Stimulated activated naive B cell treated with anti-CD40 and anti-IgM and Interleukin-4, amounts not matched to agents 10 μg/mL and 1 μg/mL and 100 μg/mL, for 72 hours (primary cell): ENCODE data around the gene SLC35A4.

Experiments
- ATAC-seq, 2 donors: fragments of 150-1000 bp; cut with Tn5 transposase; replicated peaks; 2 replicates each; pipeline ENCODE4 v1.10.0; 2021; ENCODE audit warnings: moderate library complexity in 1 of 2
- DNase-seq: peaks from one replicate; pipeline ENCODE4 v3.0.0; 2021
- H3K27ac Mint-ChIP-seq: one replicate; pipeline ENCODE4 v1.8.0; 2022; ENCODE audit warnings: mild to moderate bottlenecking, mixed read lengths
- H3K27me3 Mint-ChIP-seq, 2 donors: one replicate each; pipeline ENCODE4 v1.8.0; 2022; ENCODE audit warnings: mixed read lengths in 2 of 2
- H3K36me3 Mint-ChIP-seq, 2 donors: one replicate each; pipeline ENCODE4 v1.8.0; 2022; ENCODE audit warnings: mixed read lengths in 2 of 2, mild to moderate bottlenecking in 1 of 2
- H3K4me1 Mint-ChIP-seq, 2 donors: one replicate each; pipeline ENCODE4 v1.8.0; 2022; ENCODE audit warnings: mixed read lengths in 2 of 2, mild to moderate bottlenecking in 1 of 2
- H3K4me3 Mint-ChIP-seq, 2 donors: one replicate each; pipeline ENCODE4 v1.8.0; 2022; ENCODE audit warnings: mild to moderate bottlenecking in 2 of 2, mixed read lengths in 2 of 2, moderate library complexity in 1 of 2
- H3K9me3 Mint-ChIP-seq, 2 donors: one replicate each; pipeline ENCODE4 v1.8.0; 2022; ENCODE audit warnings: mixed read lengths in 2 of 2, mild to moderate bottlenecking in 1 of 2

Gene SLC35A4

DNA sequence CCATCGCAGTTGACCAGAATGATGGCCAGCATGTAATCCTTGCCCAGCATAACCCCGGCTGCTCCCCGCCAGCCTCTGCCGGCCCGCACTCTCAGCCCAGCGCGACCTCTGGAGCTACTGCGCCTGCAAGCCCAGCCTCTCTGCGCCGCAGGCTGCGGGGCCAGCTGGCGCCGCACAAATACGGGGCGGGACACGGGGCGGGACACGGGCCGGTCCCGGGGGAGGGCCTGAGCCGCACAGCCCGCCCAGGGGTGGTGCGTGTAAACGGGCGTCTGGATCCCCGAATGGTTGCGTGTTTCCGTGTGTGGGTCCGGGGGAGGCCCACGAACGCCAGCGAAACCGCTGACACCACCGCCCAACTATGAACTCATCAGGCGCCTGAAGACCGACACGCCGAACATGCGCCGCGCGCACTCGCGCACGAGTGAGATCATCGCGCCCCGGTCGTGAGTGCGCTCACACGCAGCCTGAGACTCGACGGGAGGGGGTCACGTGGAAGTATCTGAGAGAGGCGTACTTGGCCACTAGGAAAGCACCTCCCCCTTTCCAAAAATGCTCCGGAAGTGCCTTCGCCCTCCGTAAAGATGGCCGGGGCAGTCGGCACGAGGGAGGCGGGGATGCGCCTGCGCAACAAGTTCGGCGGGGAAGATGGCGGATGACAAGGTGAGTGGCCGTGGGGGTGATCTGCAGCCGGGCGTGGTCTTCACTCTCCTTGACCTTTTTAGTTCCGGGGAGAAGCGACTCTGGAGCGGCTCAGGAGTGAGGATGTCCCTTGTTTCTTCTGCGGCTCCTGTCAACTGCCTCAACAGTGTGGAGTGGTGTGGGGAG is at the start of gene SLC35A4, which contains the start of gene APBB3:
Gene SLC35A4 (plus strand): TSS at position 633 of the 828 bp plus-strand sequence. CDS start 2,342 bp downstream, outside the sequence.
Gene APBB3 (minus strand): TSS at position 403 of the 828 bp plus-strand sequence. CDS start 353 bp downstream, at position 50.
- Mint-ChIP-seq H3K36me3 (peaks cover 38 to 60% of the 10 kb centered on the region in 2 donors), H3K27me3 (no peaks in the 10 kb centered on the region), H3K4me3 (peak within 1 kb of the TSS; percentile 90 to 94), H3K9me3 (no peaks in the 10 kb centered on the region), H3K4me1 (peaks cover 47 to 55% of the 10 kb centered on the region in 2 donors), H3K27ac (peak within 1 kb of the TSS; percentile 98)
- ATAC-seq, result peak; percentile 92 to 95
- peak; percentile 98 for DNase-seq

GRCh38 chr5:140524003-140524402 is 40.6 kb upstream of the SLC35A4 start:
- no peaks in the 10 kb centered on the region for H3K27me3 Mint-ChIP-seq
- peaks cover 28 to 40% of the 10 kb centered on the region in 2 donors for H3K36me3 Mint-ChIP-seq
- H3K9me3 Mint-ChIP-seq, result no peaks in the 10 kb centered on the region
- H3K27ac Mint-ChIP-seq, result peak overlapping the region; percentile 56
- no peak for ATAC-seq
- DNase-seq, result no peak
- H3K4me1 Mint-ChIP-seq, result peaks cover 2 to 13% of the 10 kb centered on the region in 2 donors
- no peak overlapping the region for H3K4me3 Mint-ChIP-seq

DNA sequence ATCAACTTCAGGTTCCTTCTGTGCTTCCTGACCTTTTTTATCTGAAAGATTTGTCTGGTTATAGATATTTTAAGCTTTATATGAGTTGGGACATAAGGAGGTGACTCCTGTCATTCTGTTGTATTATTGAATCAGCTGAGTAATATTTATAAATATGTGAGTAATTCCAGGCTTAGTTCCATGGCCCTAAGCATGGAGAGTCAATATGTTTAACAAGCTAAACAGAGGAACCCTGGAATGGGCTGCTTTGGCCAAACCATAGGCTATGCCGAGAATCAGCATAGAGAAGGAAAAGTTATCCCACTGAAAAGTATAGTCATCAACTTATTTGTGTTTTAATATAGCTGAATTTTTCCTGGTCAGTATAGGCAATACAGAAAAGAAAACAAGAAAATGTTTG is 24.4 kb upstream of the SLC35A4 start:
- ATAC-seq, result no peak
- no peak overlapping the region for H3K4me3 Mint-ChIP-seq
- H3K9me3 Mint-ChIP-seq, result no peaks in the 10 kb centered on the region
- H3K36me3 Mint-ChIP-seq, result peaks cover 18 to 40% of the 10 kb centered on the region in 2 donors
- no peak overlapping the region for H3K27ac Mint-ChIP-seq
- H3K27me3 Mint-ChIP-seq, result no peaks in the 10 kb centered on the region
- H3K4me1 Mint-ChIP-seq, result peaks cover 1 to 2% of the 10 kb centered on the region in 2 donors
- no peak for DNase-seq

DNA sequence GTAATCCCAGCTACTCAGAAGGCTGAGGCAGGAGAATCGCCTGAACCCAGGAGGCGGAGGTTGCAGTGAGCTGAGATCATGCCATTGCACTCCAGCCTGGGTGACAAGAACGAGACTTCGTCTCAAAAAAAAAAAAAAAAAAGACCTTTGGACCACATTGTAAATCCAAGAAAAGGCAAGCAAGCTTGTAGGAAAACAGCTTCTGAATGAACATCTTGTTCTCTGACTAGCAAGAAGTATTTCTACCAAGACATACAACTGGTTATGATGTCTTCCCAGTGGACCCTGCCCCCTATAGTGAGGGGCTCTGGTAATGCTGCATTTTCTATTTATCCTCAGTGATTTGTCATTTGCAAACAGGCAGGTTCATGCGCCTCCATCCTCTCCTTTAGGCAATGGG is 21.7 kb upstream of the SLC35A4 start:
- Mint-ChIP-seq H3K27me3 (no peaks in the 10 kb centered on the region), H3K27ac (no peak overlapping the region), H3K4me1 (peaks cover 7 to 16% of the 10 kb centered on the region in 2 donors), H3K9me3 (no peaks in the 10 kb centered on the region), H3K4me3 (no peak overlapping the region), H3K36me3 (peaks cover 20 to 39% of the 10 kb centered on the region in 2 donors)
- DNase-seq, result no peak
- no peak for ATAC-seq

- H3K9me3 Mint-ChIP-seq, result no peaks in the 10 kb centered on the region
- DNase-seq (no peak), ATAC-seq (no peak)
- no peak overlapping the region for H3K4me3 Mint-ChIP-seq
- no peaks in the 10 kb centered on the region for H3K27me3 Mint-ChIP-seq
- H3K4me1 Mint-ChIP-seq, result peaks cover 23 to 36% of the 10 kb centered on the region in 2 donors
- peaks cover 21 to 49% of the 10 kb centered on the region in 2 donors for H3K36me3 Mint-ChIP-seq
- peak overlapping the region; percentile 37 for H3K27ac Mint-ChIP-seq
Measured at GRCh38 chr5:140544986-140545385, 19.6 kb upstream of the SLC35A4 start.

GRCh38 chr5:140545606-140546005 is 19.0 kb upstream of the SLC35A4 start:
- DNase-seq (no peak), ATAC-seq (no peak)
- Mint-ChIP-seq H3K27me3 (no peaks in the 10 kb centered on the region), H3K4me3 (no peak overlapping the region), H3K4me1 (peaks cover 28 to 41% of the 10 kb centered on the region in 2 donors), H3K27ac (peak overlapping the region; percentile 37), H3K9me3 (no peaks in the 10 kb centered on the region), H3K36me3 (peaks cover 26 to 52% of the 10 kb centered on the region in 2 donors)

DNA sequence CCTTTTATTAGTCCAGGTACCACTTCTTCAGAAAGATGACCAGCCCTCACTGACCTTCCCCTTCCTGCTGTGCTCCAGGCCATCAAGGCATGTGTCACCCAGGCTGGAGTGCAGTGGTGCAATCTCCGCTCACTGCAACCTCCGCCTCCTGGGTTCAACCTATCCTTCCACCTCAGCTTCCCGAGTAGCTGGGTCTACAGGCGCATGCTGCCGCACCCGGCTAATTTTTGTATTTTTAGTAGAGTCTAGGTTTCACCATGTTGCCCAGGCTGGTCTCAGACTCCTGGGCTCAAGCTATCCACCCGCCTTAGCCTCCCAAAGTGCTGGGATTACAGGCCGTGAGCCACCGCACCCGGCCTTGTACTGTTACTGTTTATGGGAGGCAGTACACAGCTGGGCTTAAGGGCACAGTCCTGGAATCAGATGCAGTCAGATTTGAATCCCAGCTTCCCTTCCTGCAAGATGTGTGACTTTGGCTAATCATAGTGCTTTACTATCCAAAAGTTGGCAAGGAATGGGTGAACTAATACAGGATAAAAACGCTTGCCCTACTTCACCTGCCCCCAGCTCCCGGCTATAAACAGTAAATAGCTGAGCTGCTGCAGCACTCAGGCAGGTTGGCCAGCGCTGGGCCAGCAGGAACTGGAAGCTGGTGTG is 17.6 kb upstream of the SLC35A4 start:
- Mint-ChIP-seq H3K9me3 (no peaks in the 10 kb centered on the region), H3K27me3 (no peaks in the 10 kb centered on the region), H3K27ac (peak overlapping the region; percentile 92), H3K4me3 (peak overlapping the region; percentile 73 to 80), H3K4me1 (peaks cover 30 to 50% of the 10 kb centered on the region in 2 donors), H3K36me3 (peaks cover 36 to 55% of the 10 kb centered on the region in 2 donors)
- ATAC-seq (peak in 1 of 2 donors; percentile 1), DNase-seq (no peak)

DNA sequence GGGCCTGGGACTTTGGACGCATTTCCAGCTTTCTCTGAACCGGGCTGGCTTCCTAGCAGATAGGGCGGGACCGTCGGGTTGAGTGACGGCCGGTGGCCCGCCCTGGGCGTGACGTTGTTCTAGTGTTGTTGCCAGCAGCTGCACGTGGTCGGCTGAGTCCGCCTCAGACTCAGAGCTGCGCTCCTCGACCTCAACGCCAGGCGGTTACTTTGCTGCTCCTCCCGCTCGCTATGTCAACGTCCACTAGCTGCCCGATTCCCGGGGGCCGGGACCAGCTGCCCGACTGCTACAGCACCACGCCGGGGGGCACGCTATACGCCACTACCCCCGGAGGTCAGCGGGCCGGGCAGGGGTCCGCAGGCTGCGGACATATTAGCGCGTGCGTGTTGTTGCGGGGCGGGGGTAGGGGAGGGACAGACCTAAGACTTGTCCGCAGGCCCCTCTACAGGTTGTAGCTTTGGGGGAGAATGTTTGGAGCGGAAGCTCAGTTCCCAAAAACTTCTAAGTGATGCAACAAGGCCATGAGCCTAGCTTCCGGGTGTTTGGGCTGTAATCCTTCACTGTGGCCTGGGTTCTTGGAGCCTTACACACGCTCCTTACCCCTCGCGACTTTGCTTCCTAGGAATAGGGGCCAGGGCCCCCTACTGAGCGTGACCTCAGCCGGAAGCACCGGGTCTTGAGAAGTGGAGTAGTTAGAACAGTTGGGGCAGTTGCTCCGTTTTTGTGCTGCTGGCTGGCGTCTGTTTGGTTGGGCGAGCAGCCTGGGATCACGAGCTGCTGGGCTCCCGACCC is 16.9 kb upstream of the SLC35A4 start, which contains the start of gene EIF4EBP3:
Gene EIF4EBP3 (plus strand): TSS at position 155 of the 792 bp plus-strand sequence. CDS start 76 bp downstream, at position 231.
- Mint-ChIP-seq H3K36me3 (peaks cover 38 to 51% of the 10 kb centered on the region in 2 donors), H3K27me3 (no peaks in the 10 kb centered on the region), H3K9me3 (no peaks in the 10 kb centered on the region), H3K4me3 (peak within 1 kb of the TSS; percentile 73 to 80), H3K4me1 (peaks cover 30 to 50% of the 10 kb centered on the region in 2 donors), H3K27ac (peak within 1 kb of the TSS; percentile 92)
- ATAC-seq (peak; percentile 98), DNase-seq (peak; percentile 76)

DNA sequence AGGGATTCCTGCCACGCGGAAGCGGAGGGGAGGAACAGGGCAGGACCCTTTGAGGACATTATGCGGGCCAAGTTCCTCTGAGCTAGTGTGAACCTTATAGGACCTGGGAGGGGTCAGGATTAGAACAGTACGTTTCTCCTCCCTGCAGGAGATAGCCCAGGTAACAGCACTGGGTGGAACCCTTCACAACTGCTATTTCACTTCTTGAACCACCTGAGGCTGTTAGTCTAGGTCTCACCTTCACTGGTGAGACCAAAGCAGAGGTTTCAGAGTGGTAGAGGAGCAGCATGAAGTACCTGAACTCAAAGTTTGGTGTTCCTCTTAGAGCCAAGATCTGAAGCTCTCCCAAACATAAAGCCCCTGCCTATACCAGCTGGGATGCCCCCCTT is 16.3 kb upstream of the SLC35A4 start:
- H3K27me3 Mint-ChIP-seq, result no peaks in the 10 kb centered on the region
- H3K4me3 Mint-ChIP-seq, result peak overlapping the region; percentile 73 to 80
- peak; percentile 13 to 15 for ATAC-seq
- no peaks in the 10 kb centered on the region for H3K9me3 Mint-ChIP-seq
- H3K4me1 Mint-ChIP-seq, result peaks cover 36 to 56% of the 10 kb centered on the region in 2 donors
- peaks cover 44 to 57% of the 10 kb centered on the region in 2 donors for H3K36me3 Mint-ChIP-seq
- DNase-seq, result no peak
- peak overlapping the region; percentile 92 for H3K27ac Mint-ChIP-seq

GRCh38 chr5:140548791-140549190 is 15.8 kb upstream of the SLC35A4 start:
- peaks cover 41 to 61% of the 10 kb centered on the region in 2 donors for H3K4me1 Mint-ChIP-seq
- H3K4me3 Mint-ChIP-seq, result peak overlapping the region; percentile 37 to 73
- H3K27me3 Mint-ChIP-seq, result no peaks in the 10 kb centered on the region
- peak overlapping the region; percentile 82 for H3K27ac Mint-ChIP-seq
- no peak for DNase-seq
- no peaks in the 10 kb centered on the region for H3K9me3 Mint-ChIP-seq
- no peak for ATAC-seq
- H3K36me3 Mint-ChIP-seq, result peaks cover 46 to 60% of the 10 kb centered on the region in 2 donors

- Mint-ChIP-seq H3K36me3 (peaks cover 46 to 60% of the 10 kb centered on the region in 2 donors), H3K27me3 (no peaks in the 10 kb centered on the region), H3K27ac (peak overlapping the region; percentile 82), H3K4me1 (peaks cover 48 to 68% of the 10 kb centered on the region in 2 donors), H3K9me3 (no peaks in the 10 kb centered on the region), H3K4me3 (peak overlapping the region in 1 of 2 donors; percentile 37)
- ATAC-seq (no peak), DNase-seq (no peak)
Measured at GRCh38 chr5:140549237-140550144, 15.1 kb upstream of the SLC35A4 start.

DNA sequence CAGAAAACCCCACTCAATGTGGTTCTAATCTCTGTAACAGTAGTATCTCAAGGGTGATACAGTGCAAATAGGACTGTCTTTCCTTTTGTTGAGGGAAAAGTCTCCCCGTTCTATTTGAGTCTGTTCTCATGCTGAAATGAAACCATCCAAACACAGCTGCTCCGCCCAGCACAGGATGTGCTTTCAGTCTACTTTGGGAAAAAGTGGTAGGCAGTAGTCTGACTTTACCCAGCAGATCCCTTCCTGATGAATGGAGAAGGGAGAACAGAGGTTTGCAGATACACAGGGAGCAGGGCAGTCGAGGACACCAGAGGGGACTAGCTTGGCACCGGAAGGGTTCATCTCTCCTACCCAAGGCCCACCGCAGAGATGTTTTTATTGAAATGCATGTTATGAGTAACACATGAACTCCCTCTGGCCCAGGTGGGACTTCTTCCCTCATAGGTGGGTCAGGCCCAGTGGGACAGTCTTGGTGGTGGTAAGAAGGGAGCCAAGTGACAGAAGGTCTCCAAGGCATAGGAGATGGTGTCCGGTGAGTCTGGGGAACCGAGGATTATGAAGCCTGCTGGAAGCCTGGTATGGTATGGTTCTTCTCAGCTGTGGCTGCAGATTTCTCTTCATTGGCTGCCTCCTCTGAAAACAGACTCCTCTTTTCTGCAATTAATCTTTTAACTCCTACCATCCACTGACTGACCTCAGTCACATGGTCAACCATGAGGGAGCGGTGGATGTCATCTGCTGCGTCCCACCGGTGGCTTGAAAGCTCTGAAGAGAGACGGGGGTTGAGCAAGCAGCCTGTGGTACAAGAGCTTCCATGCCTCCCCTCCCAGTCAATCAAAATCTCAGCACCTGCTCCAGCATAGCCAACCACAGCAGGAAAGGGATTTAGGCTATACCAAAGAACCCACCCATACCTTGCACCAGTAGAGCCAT is 14.2 kb upstream of the SLC35A4 start:
- Mint-ChIP-seq H3K4me1 (peaks cover 52 to 77% of the 10 kb centered on the region in 2 donors), H3K9me3 (no peaks in the 10 kb centered on the region)
- no peak for ATAC-seq

More for the DNA sequence above, 14.2 kb upstream of the SLC35A4 start:
- no peak overlapping the region for H3K4me3 Mint-ChIP-seq
- peak overlapping the region; percentile 63 for H3K27ac Mint-ChIP-seq
- no peak for DNase-seq
- H3K36me3 Mint-ChIP-seq, result peaks cover 49 to 61% of the 10 kb centered on the region in 2 donors
- no peaks in the 10 kb centered on the region for H3K27me3 Mint-ChIP-seq
